IMR-90 (cell line): ENCODE results near the gene SERPINB1. TPM values are rescaled to one million over a fixed set of nuclear protein-coding genes. Genes with fewer than 3 reads are reported as not detected.

ENCODE experiments used
- ATAC-seq: fragments of 200-7000 bp; cut with Tn5 transposase; 2 replicates; pipeline ENCODE4 v1.9.1; 2020; ENCODE audit warnings: low read depth, mild to moderate bottlenecking, moderate library complexity
- BruUV-seq: library from RNA; stranded (reverse); fragments of 400-500 nt; replicated peaks from 2 replicates; lab custom pipeline; 2021; lab: Mats Ljungman, UMichigan
- CTCF ChIA-PET: fragments of 300-600 bp; formaldehyde crosslinking; extraction: SDS; loops from one replicate; lab custom pipeline; 2021; ENCODE audit warnings: antibody characterized with exemption; lab: Yijun Ruan, JAX
- POLR2A ChIA-PET: fragments of 300-600 bp; sonication (Branson Sonifier 250); formaldehyde crosslinking; loops from one replicate; lab custom pipeline; 2022; ENCODE audit warnings: antibody characterized with exemption; ENCODE audit not compliant: unreplicated experiment; lab: Charles Lee
- DNase-seq: peaks from one replicate; pipeline ENCODE4 v3.0.0; 2013
- H2AFZ ChIP-seq: replicated peaks from 2 replicates; pipeline ENCODE3; 2013; ENCODE audit warnings: low read length, mild to moderate bottlenecking; ENCODE audit not compliant: poor library complexity
- H2AK5ac ChIP-seq: 2 replicates; pipeline ENCODE4 v1.6.1; 2013; ENCODE audit warnings: low read depth, low read length, inconsistent platforms
- H2AK9ac ChIP-seq: replicated peaks from 2 replicates; pipeline ENCODE3; 2013; ENCODE audit warnings: mild to moderate bottlenecking, low read depth, low read length, moderate library complexity; ENCODE audit not compliant: poor library complexity
- H2BK120ac ChIP-seq: 2 replicates; pipeline ENCODE4 v1.6.1; 2013; ENCODE audit warnings: low read depth, low read length, inconsistent platforms
- H2BK15ac ChIP-seq: 3 replicates; pipeline ENCODE4 v1.6.1; 2013; ENCODE audit warnings: low read depth, low read length, inconsistent platforms
- H2BK20ac ChIP-seq: 2 replicates; pipeline ENCODE4 v1.6.1; 2013; ENCODE audit warnings: low read depth, mild to moderate bottlenecking, inconsistent platforms, low read length, moderate library complexity
- H2BK5ac ChIP-seq: 2 replicates; pipeline ENCODE4 v1.6.1; 2013; ENCODE audit warnings: mild to moderate bottlenecking, low read depth, low read length, inconsistent platforms; ENCODE audit not compliant: poor library complexity, severe bottlenecking
- H3K14ac ChIP-seq: replicated peaks from 2 replicates; pipeline ENCODE4 v1.6.1; 2013; ENCODE audit warnings: low read depth, low read length, inconsistent platforms
- H3K18ac ChIP-seq: 2 replicates; pipeline ENCODE4 v1.6.1; 2013; ENCODE audit warnings: low read depth, low read length, control low read depth
- H3K23ac ChIP-seq: 2 replicates; pipeline ENCODE4 v1.6.1; 2013; ENCODE audit warnings: low read depth, low read length, inconsistent platforms
- H3K27ac ChIP-seq: 2 replicates; pipeline ENCODE4 v1.5.1; 2013; ENCODE audit warnings: mild to moderate bottlenecking, control low read depth, low read length; ENCODE audit not compliant: insufficient read depth
- H3K27me3 ChIP-seq: 2 replicates; pipeline ENCODE4 v1.6.1; 2013; ENCODE audit warnings: low read length; ENCODE audit not compliant: control insufficient read depth, insufficient read depth
- H3K36me3 ChIP-seq: 2 replicates; pipeline ENCODE4 v1.6.1; 2013; ENCODE audit warnings: low read length, mixed read lengths; ENCODE audit not compliant: control insufficient read depth, insufficient read depth
- H3K4ac ChIP-seq: 2 replicates; pipeline ENCODE4 v1.6.1; 2013; ENCODE audit warnings: low read depth, low read length, inconsistent platforms
- H3K4me1 ChIP-seq: 2 replicates; pipeline ENCODE4 v1.6.1; 2013; ENCODE audit warnings: low read length, mixed read lengths; ENCODE audit not compliant: control insufficient read depth, insufficient read depth
- H3K4me2 ChIP-seq: 2 replicates; pipeline ENCODE4 v1.6.1; 2013; ENCODE audit warnings: low read depth, mild to moderate bottlenecking, control low read depth, low read length, moderate library complexity
- H3K4me3 ChIP-seq: 2 replicates; pipeline ENCODE4 v1.5.1; 2013; ENCODE audit warnings: low read depth, mild to moderate bottlenecking, control low read depth, low read length, moderate library complexity; ENCODE audit not compliant: insufficient read depth
- H3K56ac ChIP-seq: 2 replicates; pipeline ENCODE4 v1.6.1; 2013; ENCODE audit warnings: low read length, inconsistent platforms; ENCODE audit not compliant: insufficient read depth; ENCODE audit errors: extremely low read depth
- H3K79me1 ChIP-seq, 2 experiments: 2 replicates each; pipeline ENCODE4 v1.6.1; 2013; ENCODE audit warnings: low read length in 2 of 2, inconsistent platforms in 1 of 2, low read depth in 1 of 2
- H3K9ac ChIP-seq: 2 replicates; pipeline ENCODE4 v1.6.1; 2013; ENCODE audit warnings: low read depth, low read length, control low read depth
- H3K9me1 ChIP-seq: 2 replicates; pipeline ENCODE4 v1.6.1; 2013; ENCODE audit warnings: low read length, inconsistent platforms; ENCODE audit not compliant: insufficient read depth
- H3K9me3 ChIP-seq: 2 replicates; pipeline ENCODE4 v1.6.1; 2013; ENCODE audit warnings: low read length; ENCODE audit not compliant: control insufficient read depth, insufficient read depth
- H4K20me1 ChIP-seq: 2 replicates; pipeline ENCODE4 v1.6.1; 2013; ENCODE audit warnings: low read length, inconsistent platforms; ENCODE audit not compliant: insufficient read depth
- H4K5ac ChIP-seq: 2 replicates; pipeline ENCODE4 v1.6.1; 2013; ENCODE audit warnings: mild to moderate bottlenecking, low read depth, low read length, control low read depth
- H4K8ac ChIP-seq, 2 experiments: 2 replicates each; pipeline ENCODE4 v1.6.1; 2013; ENCODE audit warnings: low read depth in 2 of 2, low read length in 2 of 2, control low read depth in 1 of 2, inconsistent platforms in 1 of 2
- H4K91ac ChIP-seq: 2 replicates; pipeline ENCODE4 v1.6.1; 2013; ENCODE audit warnings: low read depth, low read length, inconsistent platforms; ENCODE audit not compliant: insufficient read depth
- MAFK ChIP-seq: IDR thresholded peaks from 2 replicates; pipeline ENCODE4 v1.6.1; 2012; ENCODE audit warnings: low read depth, low read length, improper control_type of control experiment
- MAZ ChIP-seq: IDR thresholded peaks from 2 replicates; pipeline ENCODE4 v1.6.1; 2012; ENCODE audit warnings: low read depth, mild to moderate bottlenecking, low read length, improper control_type of control experiment, moderate library complexity, borderline replicate concordance
- NFE2L2 ChIP-seq: fragments of 150-350 bp; IDR thresholded peaks from 2 replicates; pipeline ENCODE4 v1.6.1; 2016; ENCODE audit warnings: low read depth, mild to moderate bottlenecking, low read length
- POLR2A ChIP-seq: IDR thresholded peaks from 2 replicates; pipeline ENCODE4 v1.6.1; 2012; ENCODE audit warnings: mild to moderate bottlenecking, low read depth, low read length
- RAD21 ChIP-seq: IDR thresholded peaks from 2 replicates; pipeline ENCODE4 v1.6.1; 2012; ENCODE audit warnings: low read length, improper control_type of control experiment
- RFX5 ChIP-seq: IDR thresholded peaks from 2 replicates; pipeline ENCODE4 v1.8.0; 2012; ENCODE audit warnings: low read depth, mild to moderate bottlenecking, low read length, moderate library complexity
- WGBS, 2 experiments: methylation state at CpG; one replicate each; pipeline versions ENCODE4 v1.1.5 to v1.1.7; 2013; ENCODE audit warnings: missing lambda C conversion rate in 2 of 2; ENCODE audit not compliant: insufficient read length in 1 of 2; ENCODE audit errors: extremely low coverage in 2 of 2; 5-methylcytosine and 5-hydroxymethylcytosine counted together
- dilution Hi-C: fragments of 300-500 bp; cut with HindIII; formaldehyde crosslinking; loops from one replicate; pipeline ENCODE4 v1.14.3; 2018; ENCODE audit warnings: low sequenced_read_pairs; ENCODE audit not compliant: unreplicated experiment
- in situ Hi-C: fragments of 300-500 bp; cut with MboI; formaldehyde crosslinking; loops from 3 replicates; pipeline ENCODE4 v1.14.3; 2019; ENCODE audit warnings: low sequenced_read_pairs, inconsistent platforms, mixed read lengths
- intact Hi-C: fragments of 100-400 bp; cut with micrococcal nuclease; formaldehyde crosslinking; loops from 2 replicates; pipeline ENCODE4 v1.10.0; 2022
- polyA plus RNA-seq, 3 experiments: library from polyadenylated mRNA; depleted of rRNA; stranded (reverse); fragments of >200 nt; gene quantifications; 2 replicates each; pipeline ENCODE4 v1.2.3, GENCODE V29; 2012; ENCODE audit warnings: low replicate concordance in 1 of 3
- total RNA-seq: library from RNA; depleted of rRNA; stranded (reverse); fragments of >200 nt; gene quantifications from 2 replicates; pipeline ENCODE4 v1.2.3, GENCODE V29; 2012

Gene SERPINB1
- total and polyA plus RNA-seq, 2 of the 4 experiments (the other 2 are of a cell fraction): 6.1 to 9.1 TPM

GRCh38 chr6:2819978-2820377 lies 21.7 kb downstream of the SERPINB1 start:
- H2BK120ac ChIP-seq: no peak overlapping the region
- ChIA-PET CTCF (interaction anchor here (1.1 kb wide), 1 partner anchor 29 kb away, joined by 4 read pairs; no protein-coding TSS in a partner anchor), POLR2A (no interaction called here)
- intact Hi-C loops (no loop called here), dilution Hi-C loops (no loop called here), in situ Hi-C loops (no loop called here)
- no peak overlapping the region for H3K4me2 ChIP-seq
- H2BK5ac ChIP-seq: no peak overlapping the region
- H2AK5ac ChIP-seq: no peak overlapping the region
- no peak overlapping the region for H4K5ac ChIP-seq
- no peak overlapping the region for H3K27ac ChIP-seq
- DNase-seq (no peak), ATAC-seq (no peak)
- H4K8ac ChIP-seq: no peak overlapping the region
- H3K23ac ChIP-seq: no peak overlapping the region
- no peaks in the 10 kb centered on the region for H3K9me3 ChIP-seq
- no peaks in the 10 kb centered on the region for H3K36me3 ChIP-seq
- no peak overlapping the region for H3K9ac ChIP-seq
- H4K91ac ChIP-seq: no peak overlapping the region
- H2BK20ac ChIP-seq: no peak overlapping the region
- no peak overlapping the region for H2BK15ac ChIP-seq
- TF ChIP-seq POLR2A: no peak
- TF ChIP-seq RFX5: no peak
- no peak for TF ChIP-seq NFE2L2
- no peak for TF ChIP-seq RAD21
- no peak for TF ChIP-seq MAZ
- TF ChIP-seq MAFK: no peak
- H3K9me1 ChIP-seq: peaks cover 8% of the 10 kb centered on the region
- no peak overlapping the region for H3K4me3 ChIP-seq
- H3K79me1 ChIP-seq: peaks cover 5 to 13% of the 10 kb centered on the region in 2 experiments; a peak in 3 of 4 replicates
- no TSS peak for BruUV-seq
- no peaks in the 10 kb centered on the region for H3K27me3 ChIP-seq
- WGBS, 2 experiments: no CpG with 5 or more reads among the region's 7 CpGs
- H2AFZ ChIP-seq: no peak overlapping the region
- no peak overlapping the region for H3K14ac ChIP-seq
- no peaks in the 10 kb centered on the region for H4K20me1 ChIP-seq
- H3K4me1 ChIP-seq: peaks cover 8% of the 10 kb centered on the region
- H3K4ac ChIP-seq: no peak overlapping the region
- no peak overlapping the region for H2AK9ac ChIP-seq
- no peak overlapping the region for H3K56ac ChIP-seq
- H3K18ac ChIP-seq: no peak overlapping the region
